Pulmonary artery endothelial cell (primary cell): ENCODE measurements around the gene SLC4A2. TPM values are rescaled to one million over a fixed set of nuclear protein-coding genes. Genes with fewer than 3 reads are reported as not detected.

Experiments used
- DNase-seq: peaks from one replicate; pipeline ENCODE4 v3.0.0-alpha.2; 2011; ENCODE audit warnings: low read depth, low spot score
- total RNA-seq: library from RNA; depleted of rRNA; stranded (reverse); fragments of >200 nt; gene quantifications from 2 replicates; pipeline ENCODE4 v1.2.3, GENCODE V29; 2014

The SLC4A2 gene
- total RNA-seq, 1 donor from 2014 or later, result 64.6 TPM

- DNase-seq, result no peak
These were observed 20.0 kb downstream of the SLC4A2 start for GRCh38 chr7:151079199-151079910.

GRCh38 chr7:151080067-151080521, 20.7 kb downstream of the SLC4A2 start:
- no peak for DNase-seq

- DNase-seq, result peak; percentile 71
These were observed 21.3 kb downstream of the SLC4A2 start, which contains the start of gene FASTK for GRCh38 chr7:151080522-151081169. FASTK (minus strand) TSS chr7:151080809; CDS start chr7:151080766, 43 bp downstream.

GRCh38 chr7:151081170-151082101, 22.0 kb downstream of the SLC4A2 start:
- DNase-seq, result no peak

GRCh38 chr7:151082141-151083070, 23.0 kb downstream of the SLC4A2 start:
- DNase-seq, result no peak

GRCh38 chr7:151083071-151083823, 23.9 kb downstream of the SLC4A2 start, which contains the start of gene TMUB1:
TMUB1 (minus strand) TSS chr7:151083493; CDS start chr7:151082563, 930 bp downstream.
- no peak for DNase-seq

GRCh38 chr7:151083824-151084160, 24.4 kb downstream of the SLC4A2 start:
- no peak for DNase-seq

- DNase-seq, result no peak
These were observed 25.9 kb downstream of the SLC4A2 start for GRCh38 chr7:151085329-151085690.

GRCh38 chr7:151085691-151086620, 26.6 kb downstream of the SLC4A2 start, which contains the start of gene AGAP3:
AGAP3 (plus strand) TSS chr7:151086475; CDS start chr7:151086742, 267 bp downstream.
- DNase-seq, result no peak

- DNase-seq, result no peak
These were observed 27.4 kb downstream of the SLC4A2 start for GRCh38 chr7:151086802-151087244.

GRCh38 chr7:151087245-151088018, 28.0 kb downstream of the SLC4A2 start:
- DNase-seq, result no peak

GRCh38 chr7:151088019-151088855, 28.8 kb downstream of the SLC4A2 start:
- no peak for DNase-seq

- peak; percentile 91 for DNase-seq
These were observed 29.7 kb downstream of the SLC4A2 start for GRCh38 chr7:151088856-151089699.

GRCh38 chr7:151089893-151090730, 30.7 kb downstream of the SLC4A2 start:
- DNase-seq, result no peak

- no peak for DNase-seq
These were observed 31.6 kb downstream of the SLC4A2 start for GRCh38 chr7:151091003-151091402.
